GM19023 (cell line): ENCODE measurements around the gene HINT2.

Experiments used
- ATAC-seq: cut with Tn5 transposase; IDR thresholded peaks from one replicate; pipeline ENCODE4 v1.9.1; 2021; ENCODE audit warnings: mild to moderate bottlenecking, moderate library complexity; ENCODE audit not compliant: unreplicated experiment

The HINT2 gene

GRCh38 chr9:35781066-35781465 is 33.8 kb downstream of the HINT2 start:
- ATAC-seq = no peak

- ATAC-seq = no peak
Measured at GRCh38 chr9:35778496-35778895, 36.3 kb downstream of the HINT2 start.

- ATAC-seq = no peak
Measured at GRCh38 chr9:35776018-35776417, 38.8 kb downstream of the HINT2 start.

DNA sequence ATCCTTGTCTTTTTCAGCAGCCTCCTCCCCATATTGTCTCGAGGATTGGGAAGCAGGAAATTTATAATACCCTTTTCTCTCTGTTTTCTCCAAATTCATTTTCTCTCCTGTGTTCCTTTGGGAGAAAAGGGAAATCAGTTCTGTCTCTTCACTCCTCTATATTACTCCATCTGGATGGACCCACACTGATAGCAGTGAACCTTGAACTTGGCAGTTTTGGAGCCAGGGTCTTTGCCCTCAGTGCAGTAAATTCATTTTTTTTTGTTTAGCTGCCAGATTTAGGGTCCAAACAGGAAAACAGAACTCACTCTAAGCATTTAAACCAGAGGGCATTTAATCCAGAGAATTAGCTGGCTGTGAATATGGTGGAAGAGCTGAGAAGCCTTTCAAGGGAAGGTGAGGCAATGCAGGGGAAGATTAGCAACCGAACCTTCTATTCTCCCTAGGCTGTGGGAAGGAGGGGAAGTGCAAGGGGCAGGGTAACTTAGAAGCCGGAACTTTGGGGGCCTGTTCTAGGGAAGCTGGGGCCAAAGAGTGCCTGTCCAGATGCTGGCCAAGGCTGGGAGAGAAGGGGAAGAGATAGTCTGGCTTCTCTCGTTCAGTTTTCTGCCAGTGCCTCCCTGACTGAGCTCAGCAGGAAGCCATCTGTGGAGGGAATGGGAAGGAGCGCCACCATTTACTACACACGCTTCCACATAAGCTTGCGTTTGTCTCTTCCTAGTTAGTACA is 39.8 kb downstream of the HINT2 start:
- no peak for ATAC-seq

- no peak for ATAC-seq
Measured at GRCh38 chr9:35771943-35772342, 42.9 kb downstream of the HINT2 start.

- ATAC-seq = no peak
Measured at GRCh38 chr9:35771534-35771933, 43.3 kb downstream of the HINT2 start.

DNA sequence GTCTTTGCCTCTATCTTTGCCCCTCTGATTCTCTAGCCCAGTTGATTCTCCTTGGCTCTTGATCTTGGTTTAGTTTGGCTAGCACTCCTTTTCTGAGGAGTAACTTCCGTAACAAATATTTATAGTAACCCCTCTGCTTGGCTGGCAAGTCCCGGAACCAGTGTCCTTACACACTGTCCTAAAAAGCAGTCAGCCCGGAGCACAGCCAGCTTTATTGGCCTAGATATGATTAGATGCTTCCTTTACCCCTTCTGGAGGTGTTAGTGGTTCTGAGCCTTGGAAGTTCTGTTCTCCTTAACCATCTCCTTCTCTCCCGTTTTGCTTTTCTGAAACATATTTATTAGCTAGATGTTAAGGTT is 43.8 kb downstream of the HINT2 start:
- no peak for ATAC-seq

DNA sequence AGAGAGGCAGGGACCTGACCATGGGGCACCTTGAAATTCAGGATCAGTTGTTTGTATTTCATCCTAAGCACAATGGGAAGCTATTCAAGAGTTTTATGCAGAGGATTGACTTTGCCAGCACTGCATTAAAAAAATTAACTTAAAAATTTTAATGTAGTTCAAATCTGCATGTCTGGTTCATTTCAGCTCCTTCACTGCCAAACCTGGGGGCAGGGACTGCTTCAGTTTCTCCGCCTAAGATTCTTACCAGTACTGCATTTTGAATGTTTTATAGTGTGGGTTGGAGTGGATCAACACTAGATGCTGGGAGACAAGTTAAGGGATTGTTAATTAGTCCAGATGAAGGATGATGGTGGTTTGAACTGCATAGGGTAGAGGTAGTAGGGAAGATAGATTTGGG is 45.1 kb downstream of the HINT2 start:
- no peak for ATAC-seq

DNA sequence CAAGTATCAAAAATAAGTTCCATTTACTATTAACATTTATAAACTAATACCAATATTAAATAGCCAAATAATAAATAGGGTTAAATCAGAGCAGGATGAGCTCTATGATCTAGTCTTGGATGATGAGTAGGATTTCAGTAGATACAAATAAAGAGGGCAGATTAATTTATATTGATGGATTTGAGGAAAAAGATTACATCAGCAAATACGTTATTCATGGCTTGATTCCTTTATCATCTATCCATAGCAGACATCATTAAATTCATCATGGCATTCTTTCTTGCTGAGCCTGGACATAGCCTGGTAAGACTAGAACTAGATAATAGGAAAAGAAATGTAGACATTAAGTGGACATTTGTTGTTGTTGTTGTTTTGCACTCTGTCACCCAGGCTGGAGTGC is 47.4 kb downstream of the HINT2 start:
- no peak for ATAC-seq

- ATAC-seq = no peak
Measured at GRCh38 chr9:35766997-35767396, 47.8 kb downstream of the HINT2 start.

DNA sequence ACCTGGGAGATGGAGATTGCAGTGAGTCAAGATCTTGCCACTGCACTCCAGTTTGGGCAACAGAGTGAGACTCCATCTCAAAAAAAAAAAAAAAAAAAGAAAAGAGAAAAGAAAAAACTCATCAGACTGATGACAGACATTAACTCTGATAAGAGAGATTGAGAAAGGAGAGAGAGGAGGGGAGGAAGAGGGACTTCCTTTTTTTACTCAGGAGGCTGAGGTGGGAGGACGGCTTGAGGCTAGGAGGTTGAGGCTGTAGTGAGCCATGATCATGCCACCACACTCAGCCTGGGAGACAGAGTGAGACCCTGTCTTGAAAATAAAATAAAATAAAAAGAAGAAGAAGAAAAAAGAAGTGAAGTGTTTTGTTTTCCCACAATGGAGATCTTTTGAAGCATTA is 51.0 kb downstream of the HINT2 start:
- ATAC-seq = no peak

GRCh38 chr9:35763181-35763580 is 51.7 kb downstream of the HINT2 start:
- no peak for ATAC-seq
